ENCODE data around the gene GPR157.

- TF ChIP-seq POLR2A (IDR thresholded peaks at IDR 0.05; ENCODE audit: low read depth, low read length) (no peak), ZBTB11 (CRISPR knock-in tag; IDR thresholded peaks at IDR 0.05) (no peak), CTCF (IDR thresholded peaks at IDR 0.05 in 2 of 3, conservative IDR thresholded peaks at IDR 0.05 in 1 of 3; ENCODE audit: control insufficient read depth in 2 of 3, extremely low read depth in 1 of 3, insufficient read depth in 1 of 3, low read depth in 3 of 3, low read length in 3 of 3) (no peak), FOXM1 (IDR thresholded peaks at IDR 0.05; ENCODE audit: low read depth, low read length) (no peak)
These were observed 35.6 kb upstream of the GPR157 start for GRCh38 chr1:9164532-9164900.
